HepG2 (cell line): ENCODE measurements around the gene NINJ2. TPM values are rescaled to one million over a fixed set of nuclear protein-coding genes. Genes with fewer than 3 reads are reported as not detected.

ENCODE experiments used
- ATAC-seq: fragments of 200-7000 bp; cut with Tn5 transposase; 3 replicates; pipeline ENCODE4 v1.9.1; 2020; ENCODE audit warnings: mild to moderate bottlenecking, moderate library complexity
- BruUV-seq: library from RNA; stranded (reverse); fragments of 400-500 nt; replicated peaks from 2 replicates; lab custom pipeline; 2021; lab: Mats Ljungman, UMichigan
- CTCF ChIA-PET: fragments of 300-600 bp; formaldehyde crosslinking; extraction: SDS; loops from one replicate; lab custom pipeline; 2021; ENCODE audit warnings: low total read pairs, inconsistent platforms, low intra/inter-chr PET ratio; lab: Yijun Ruan, JAX
- POLR2A ChIA-PET: fragments of 350-600 bp; sonication (Branson Sonifier 250); formaldehyde crosslinking; loops from one replicate; lab custom pipeline; 2020; ENCODE audit warnings: antibody characterized with exemption, inconsistent platforms; lab: Yijun Ruan, JAX
- DNase-seq: peaks from one replicate; pipeline ENCODE4 v3.0.0-alpha.2; 2015; ENCODE audit warnings: low spot score
- FAIRE-seq: peaks from 3 replicates; lab custom pipeline; 2011; peaks lifted over from hg19 to GRCh38; lab: Jason Lieb, UNC
- H2AFZ ChIP-seq: one replicate; pipeline ENCODE4 v1.6.1; 2011; ENCODE audit warnings: low read length, inconsistent platforms
- H3K27ac ChIP-seq: fragments of 300-600 bp; 3 replicates; pipeline ENCODE4 v1.8.0; 2011; ENCODE audit warnings: mixed run types, mild to moderate bottlenecking, mixed read lengths, low read length, inconsistent platforms; ENCODE audit not compliant: insufficient read depth; ENCODE audit errors: extremely low read length
- H3K27me3 ChIP-seq, 2 experiments: fragments of 200-600 bp in 1 of 2; 2 replicates in 1 of 2; 3 replicates in 1 of 2; pipeline versions ENCODE4 v1.6.0 to v1.8.0; 2011; ENCODE audit warnings: low read length in 2 of 2, mild to moderate bottlenecking in 2 of 2, moderate library complexity in 2 of 2, inconsistent platforms in 1 of 2; ENCODE audit not compliant: insufficient read depth in 2 of 2, control insufficient read depth in 1 of 2
- H3K36me3 ChIP-seq, 2 experiments: fragments of 200-600 bp in 1 of 2; replicated peaks in 1 of 2; 2 replicates in 1 of 2; 3 replicates in 1 of 2; pipeline versions ENCODE4 v1.5.1 to v1.8.0; 2011; ENCODE audit warnings: low read length in 2 of 2, inconsistent platforms in 1 of 2; ENCODE audit not compliant: insufficient read depth in 2 of 2, control insufficient read depth in 1 of 2
- H3K4me1 ChIP-seq: 2 replicates; pipeline ENCODE4 v1.5.1; 2012; ENCODE audit warnings: low read length, inconsistent platforms; ENCODE audit not compliant: insufficient read depth
- H3K4me2 ChIP-seq: 2 replicates; pipeline ENCODE4 v1.6.0; 2011; ENCODE audit warnings: low read depth, low read length, inconsistent platforms
- H3K4me3 ChIP-seq, 3 experiments: fragments of 200-600 bp in 1 of 3; sonication (generic), shearing (Covaris generic) in 1 of 3; replicated peaks in 1 of 3; 2 replicates each; pipeline ENCODE4 v1.5.1; 2011 to 2016; ENCODE audit warnings: low read length in 3 of 3, inconsistent platforms in 2 of 3, low read depth in 2 of 3, mild to moderate bottlenecking in 2 of 3, control low read depth in 1 of 3, mixed read lengths in 1 of 3; ENCODE audit not compliant: insufficient read depth in 1 of 3
- H3K79me2 ChIP-seq: one replicate; pipeline ENCODE4 v1.6.1; 2011; ENCODE audit warnings: low read length, inconsistent platforms; ENCODE audit not compliant: insufficient read depth
- H3K9ac ChIP-seq: 2 replicates; pipeline ENCODE4 v1.6.0; 2011; ENCODE audit warnings: mild to moderate bottlenecking, low read depth, low read length, inconsistent platforms; ENCODE audit not compliant: insufficient read depth
- H3K9me3 ChIP-seq: 2 replicates; pipeline ENCODE4 v1.5.1; 2012; ENCODE audit warnings: mild to moderate bottlenecking, low read length
- H4K20me1 ChIP-seq: 2 replicates; pipeline ENCODE4 v1.6.0; 2011; ENCODE audit warnings: inconsistent platforms, mild to moderate bottlenecking, low read length, moderate library complexity; ENCODE audit not compliant: insufficient read depth
- BCL6 ChIP-seq: IDR thresholded peaks from 2 replicates; pipeline ENCODE4 v1.6.1; 2016; ENCODE audit warnings: missing genetic modification reagents, missing compliant biosample characterization
- CSRNP2 ChIP-seq: sonication (generic); formaldehyde crosslinking; conservative IDR thresholded peaks from 2 replicates; pipeline ENCODE4 v1.8.0; 2022; ENCODE audit warnings: low read depth, missing genetic modification reagents
- DMAP1 ChIP-seq: IDR thresholded peaks from 2 replicates; pipeline ENCODE4 v1.6.1; 2016
- MLX ChIP-seq: IDR thresholded peaks from 2 replicates; pipeline ENCODE4 v1.6.1; 2016
- ZNF24 ChIP-seq: fragments of 450-650 bp; IDR thresholded peaks from 2 replicates; pipeline ENCODE4 v1.6.1; 2017; ENCODE audit warnings: antibody characterized with exemption, mild to moderate bottlenecking
- ZNF557 ChIP-seq: sonication (generic); formaldehyde crosslinking; IDR thresholded peaks from 2 replicates; pipeline ENCODE4 v1.4.0; 2020; ENCODE audit warnings: missing genetic modification reagents
- ZNF737 ChIP-seq: sonication (generic); formaldehyde crosslinking; IDR thresholded peaks from 2 replicates; pipeline ENCODE4 v1.5.0; 2020; ENCODE audit warnings: missing genetic modification reagents, mild to moderate bottlenecking, borderline replicate concordance
- ZNF773 ChIP-seq: sonication (generic); formaldehyde crosslinking; IDR thresholded peaks from 2 replicates; pipeline ENCODE4 v1.4.0; 2020; ENCODE audit warnings: missing genetic modification reagents, borderline replicate concordance
- WGBS: methylation state at CpG from one replicate; pipeline ENCODE4 v1.1.6; 2017; ENCODE audit warnings: low lambda C conversion rate; 5-methylcytosine and 5-hydroxymethylcytosine counted together
- in situ Hi-C: cut with HindIII; loops from 2 replicates; pipeline ENCODE4 v1.10.0; 2017; ENCODE audit warnings: low pct_unique_long_range_greater_than_20kb; ENCODE audit not compliant: extremely low pct_ligation_motif_present
- intact Hi-C: fragments of 100-400 bp; cut with micrococcal nuclease; formaldehyde crosslinking; loops from one replicate; pipeline ENCODE4 v1.10.0; 2022; ENCODE audit not compliant: unreplicated experiment
- polyA plus RNA-seq, 8 experiments: library from polyadenylated mRNA; depleted of rRNA in 3 of 8; stranded (reverse) in 7 of 8; unstranded in 1 of 8; fragments of >200 nt; fragmentation: Illumina TruSeq in 4 of 8; extraction: Trizol in 4 of 8; gene quantifications; 2 replicates each; pipeline versions ENCODE4 v1.2.1 to v1.2.3, GENCODE V29; 2011 to 2016; ENCODE audit warnings: low read depth in 4 of 8, missing spikeins in 1 of 8, mixed read lengths in 1 of 8; ENCODE audit not compliant: insufficient read depth in 1 of 8
- total RNA-seq, 5 experiments: library from RNA; depleted of rRNA; stranded (reverse); fragments of >200 nt; fragmentation: Illumina TruSeq; extraction: Trizol; gene quantifications; 2 replicates each; pipeline ENCODE4 v1.2.3, GENCODE V29; 2016; ENCODE audit warnings: low read depth in 1 of 5
- TF ChIP-seq, protein P1 (sequence below): sonication (generic); formaldehyde crosslinking; IDR thresholded peaks from 2 replicates; pipeline ENCODE4 v1.4.0; 2020; ENCODE audit warnings: missing genetic modification reagents
- TF ChIP-seq, protein P2 (sequence below): sonication (generic); formaldehyde crosslinking; IDR thresholded peaks from 2 replicates; pipeline ENCODE4 v1.8.1; 2023; ENCODE audit warnings: mild to moderate bottlenecking, missing genetic modification reagents, borderline replicate concordance
- TF ChIP-seq, protein P3 (sequence below): sonication (generic); formaldehyde crosslinking; IDR thresholded peaks from 2 replicates; pipeline ENCODE4 v1.8.0; 2022; ENCODE audit warnings: mild to moderate bottlenecking, missing genetic modification reagents, moderate library complexity

The NINJ2 gene
- total and polyA plus RNA-seq, 2 of the 13 experiments (the other 11 are each of a cell fraction or from before 2014, with no cell fraction given), result 0.62 to 3.8 TPM

- no peaks in the 10 kb centered on the region for H4K20me1 ChIP-seq
- H3K36me3 ChIP-seq, result no peaks in the 10 kb centered on the region
- no peak overlapping the region for H3K4me3 ChIP-seq
- CTCF ChIA-PET, result no interaction called here
- H3K9me3 ChIP-seq, result no peaks in the 10 kb centered on the region
- no peaks in the 10 kb centered on the region for H3K79me2 ChIP-seq
- FAIRE-seq, result no peak
- 83% methylated on average over 14 of the region's 21 CpGs for WGBS
- H3K4me2 ChIP-seq, result no peak overlapping the region
- H3K9ac ChIP-seq, result no peak overlapping the region
- no peak overlapping the region for H3K27ac ChIP-seq
- TF ChIP-seq, protein P1, sequence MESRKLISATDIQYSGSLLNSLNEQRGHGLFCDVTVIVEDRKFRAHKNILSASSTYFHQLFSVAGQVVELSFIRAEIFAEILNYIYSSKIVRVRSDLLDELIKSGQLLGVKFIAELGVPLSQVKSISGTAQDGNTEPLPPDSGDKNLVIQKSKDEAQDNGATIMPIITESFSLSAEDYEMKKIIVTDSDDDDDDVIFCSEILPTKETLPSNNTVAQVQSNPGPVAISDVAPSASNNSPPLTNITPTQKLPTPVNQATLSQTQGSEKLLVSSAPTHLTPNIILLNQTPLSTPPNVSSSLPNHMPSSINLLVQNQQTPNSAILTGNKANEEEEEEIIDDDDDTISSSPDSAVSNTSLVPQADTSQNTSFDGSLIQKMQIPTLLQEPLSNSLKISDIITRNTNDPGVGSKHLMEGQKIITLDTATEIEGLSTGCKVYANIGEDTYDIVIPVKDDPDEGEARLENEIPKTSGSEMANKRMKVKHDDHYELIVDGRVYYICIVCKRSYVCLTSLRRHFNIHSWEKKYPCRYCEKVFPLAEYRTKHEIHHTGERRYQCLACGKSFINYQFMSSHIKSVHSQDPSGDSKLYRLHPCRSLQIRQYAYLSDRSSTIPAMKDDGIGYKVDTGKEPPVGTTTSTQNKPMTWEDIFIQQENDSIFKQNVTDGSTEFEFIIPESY, result peak; percentile 74
- TF ChIP-seq CSRNP2 (CRISPR knock-in tag), result no peak
- POLR2A ChIA-PET, result no interaction called here
- peaks cover 22% of the 10 kb centered on the region for H3K4me1 ChIP-seq
- BruUV-seq, result no TSS peak
- in situ Hi-C loops, result loop anchor here (5.0 to 25.0 kb wide), 4 partner anchors 319 to 1022 kb away; partner anchors contain the start of genes FBXL14 and RAD52
- intact Hi-C loops, result no loop called here
- H2AFZ ChIP-seq, result no peak overlapping the region
- DNase-seq, result no peak
- ATAC-seq, result no peak
- H3K27me3 ChIP-seq, result peaks cover under 1 to 2% of the 10 kb centered on the region in 2 experiments; a peak in 2 of 5 replicates
These were observed 97.6 kb downstream of the NINJ2 start for GRCh38 chr12:565589-566105.

DNA sequence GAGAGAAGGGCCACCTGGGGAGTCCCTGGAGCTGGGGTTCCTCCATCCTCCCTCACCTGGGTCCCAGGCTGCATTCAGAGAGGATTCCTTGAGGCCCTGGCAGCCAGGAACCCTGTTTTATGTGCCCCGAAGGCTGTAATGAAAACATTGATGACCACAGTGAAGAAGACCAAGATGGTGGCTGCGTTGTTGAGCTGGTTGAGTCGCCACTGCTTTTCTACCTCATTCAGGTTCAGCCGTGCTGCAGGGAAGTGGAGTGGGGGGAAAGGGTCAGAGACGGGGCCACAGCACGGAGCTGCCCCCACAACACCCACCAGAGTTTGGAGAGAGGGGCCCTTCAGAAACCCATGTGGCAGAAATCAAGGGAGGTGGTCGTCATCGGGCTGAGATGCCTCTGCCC, 98.1 kb downstream of the NINJ2 start:
- Histone ChIP-seq H4K20me1 (no peaks in the 10 kb centered on the region), H3K79me2 (no peaks in the 10 kb centered on the region), H2AFZ (no peak overlapping the region), H3K4me2 (no peak overlapping the region), H3K36me3 (no peaks in the 10 kb centered on the region), H3K4me3 (no peak overlapping the region), H3K9ac (no peak overlapping the region), H3K27me3 (peaks cover 3 to 4% of the 10 kb centered on the region in 2 experiments; a peak in 1 of 5 replicates), H3K9me3 (no peaks in the 10 kb centered on the region), H3K27ac (no peak overlapping the region), H3K4me1 (peaks cover 22% of the 10 kb centered on the region)
- ChIA-PET CTCF (no interaction called here), POLR2A (no interaction called here)
- DNase-seq, result no peak
- no TSS peak for BruUV-seq
- FAIRE-seq, result no peak
- WGBS, result 74% methylated on average over 8 of the region's 8 CpGs
- TF ChIP-seq DMAP1 (CRISPR knock-in tag) (no peak), ZNF557 (CRISPR knock-in tag) (no peak), MLX (CRISPR knock-in tag) (no peak), ZNF24 (no peak), ZNF773 (CRISPR knock-in tag) (no peak), ZNF737 (CRISPR knock-in tag) (no peak), BCL6 (CRISPR knock-in tag) (no peak)
- TF ChIP-seq, protein P2, sequence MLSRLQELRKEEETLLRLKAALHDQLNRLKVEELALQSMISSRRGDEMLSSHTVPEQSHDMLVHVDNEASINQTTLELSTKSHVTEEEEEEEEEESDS (CRISPR knock-in tag), result no peak
- TF ChIP-seq, protein P3, sequence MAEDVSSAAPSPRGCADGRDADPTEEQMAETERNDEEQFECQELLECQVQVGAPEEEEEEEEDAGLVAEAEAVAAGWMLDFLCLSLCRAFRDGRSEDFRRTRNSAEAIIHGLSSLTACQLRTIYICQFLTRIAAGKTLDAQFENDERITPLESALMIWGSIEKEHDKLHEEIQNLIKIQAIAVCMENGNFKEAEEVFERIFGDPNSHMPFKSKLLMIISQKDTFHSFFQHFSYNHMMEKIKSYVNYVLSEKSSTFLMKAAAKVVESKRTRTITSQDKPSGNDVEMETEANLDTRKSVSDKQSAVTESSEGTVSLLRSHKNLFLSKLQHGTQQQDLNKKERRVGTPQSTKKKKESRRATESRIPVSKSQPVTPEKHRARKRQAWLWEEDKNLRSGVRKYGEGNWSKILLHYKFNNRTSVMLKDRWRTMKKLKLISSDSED, result no peak
- in situ Hi-C loops, result loop anchor here (5.0 to 25.0 kb wide), 4 partner anchors 320 to 1022 kb away; partner anchors contain the start of genes FBXL14 and RAD52
- no peak for ATAC-seq
- intact Hi-C loops, result no loop called here
